DOHH2 (cell line): ENCODE results near the gene LSM6.

Experiments used
- H3F3A ChIP-seq: fragments of 200-600 bp; sonication (generic), shearing (Covaris generic); 2 replicates; pipeline ENCODE4 v1.6.0; 2016; ENCODE audit warnings: antibody characterized with exemption, mild to moderate bottlenecking; ENCODE audit not compliant: control insufficient read depth, insufficient read depth
- H3K27ac ChIP-seq: fragments of 200-600 bp; sonication (generic); 2 replicates; pipeline ENCODE4 v1.5.1; 2014; ENCODE audit warnings: low read depth, mild to moderate bottlenecking, low read length, moderate library complexity
- H3K27me3 ChIP-seq: fragments of 200-600 bp; sonication (generic); 2 replicates; pipeline ENCODE4 v1.6.1; 2014; ENCODE audit warnings: mild to moderate bottlenecking, low read length, mixed read lengths; ENCODE audit not compliant: control insufficient read depth
- H3K36me3 ChIP-seq: fragments of 200-600 bp; sonication (generic); 2 replicates; pipeline ENCODE4 v1.6.1; 2014; ENCODE audit warnings: mild to moderate bottlenecking, low read length, moderate library complexity, mixed read lengths; ENCODE audit not compliant: control insufficient read depth
- H3K4me1 ChIP-seq: fragments of 200-600 bp; sonication (generic); 2 replicates; pipeline ENCODE4 v1.6.1; 2014; ENCODE audit warnings: mild to moderate bottlenecking, low read length, mixed read lengths; ENCODE audit not compliant: control insufficient read depth
- H3K4me2 ChIP-seq: fragments of 200-600 bp; sonication (generic); 2 replicates; pipeline ENCODE4 v1.6.0; 2014; ENCODE audit warnings: mild to moderate bottlenecking, low read length, moderate library complexity
- H3K4me3 ChIP-seq: fragments of 200-600 bp; sonication (generic); 2 replicates; pipeline ENCODE4 v1.5.1; 2014; ENCODE audit warnings: mild to moderate bottlenecking, low read length, mixed read lengths
- H3K79me2 ChIP-seq: fragments of 200-600 bp; sonication (generic); 2 replicates; pipeline ENCODE4 v1.6.1; 2014; ENCODE audit warnings: mild to moderate bottlenecking, low read length, mixed read lengths; ENCODE audit not compliant: control insufficient read depth
- H3K9me2 ChIP-seq: fragments of 200-600 bp; sonication (generic); replicated peaks from 2 replicates; pipeline ENCODE4 v1.6.1; 2014; ENCODE audit warnings: mild to moderate bottlenecking, low read length, mixed read lengths; ENCODE audit not compliant: control insufficient read depth
- H3K9me3 ChIP-seq: fragments of 200-600 bp; sonication (generic); 2 replicates; pipeline ENCODE4 v1.6.1; 2014; ENCODE audit warnings: antibody characterized with exemption, low read length, mixed read lengths; ENCODE audit not compliant: control insufficient read depth, insufficient read depth
- H4K20me1 ChIP-seq: fragments of 200-600 bp; sonication (generic); 2 replicates; pipeline ENCODE4 v1.6.0; 2014; ENCODE audit warnings: low read depth, mild to moderate bottlenecking, antibody characterized with exemption, low read length, moderate library complexity; ENCODE audit not compliant: control insufficient read depth, insufficient read depth
- CTCF ChIP-seq: fragments of 200-600 bp; sonication (generic); IDR thresholded peaks from one replicate; pipeline ENCODE4 v1.5.1; 2014; ENCODE audit warnings: antibody characterized with exemption, mild to moderate bottlenecking, low read depth, low read length; ENCODE audit not compliant: poor library complexity, severe bottlenecking
- EZH2phosphoT487 ChIP-seq: fragments of 200-600 bp; sonication (generic); IDR thresholded peaks from 2 replicates; pipeline ENCODE4 v1.6.1; 2017; ENCODE audit warnings: borderline replicate concordance, mild to moderate bottlenecking, antibody characterized with exemption, low read length, moderate library complexity, mixed read lengths

The LSM6 gene

GRCh38 chr4:146135941-146136340, 39.6 kb upstream of the LSM6 start:
- H3K4me1 ChIP-seq = peaks cover 3% of the 10 kb centered on the region; the same call in 1 of the 2 replicates
- no peaks in the 10 kb centered on the region for H3K9me2 ChIP-seq
- no peaks in the 10 kb centered on the region for H3K36me3 ChIP-seq
- H3K79me2 ChIP-seq = no peaks in the 10 kb centered on the region
- no peaks in the 10 kb centered on the region for H3F3A ChIP-seq
- H3K9me3 ChIP-seq = no peaks in the 10 kb centered on the region
- H3K4me2 ChIP-seq = no peak overlapping the region
- H4K20me1 ChIP-seq = no peaks in the 10 kb centered on the region
- no peak overlapping the region for H3K27ac ChIP-seq
- no peak overlapping the region for H3K4me3 ChIP-seq
- no peaks in the 10 kb centered on the region for H3K27me3 ChIP-seq
- TF ChIP-seq CTCF (no peak), EZH2phosphoT487 (no peak)

GRCh38 chr4:146142768-146143167, 32.8 kb upstream of the LSM6 start:
- Histone ChIP-seq H3F3A (no peaks in the 10 kb centered on the region), H3K9me2 (no peaks in the 10 kb centered on the region), H3K27ac (no peak overlapping the region), H3K27me3 (no peaks in the 10 kb centered on the region), H3K4me1 (no peaks in the 10 kb centered on the region), H3K4me2 (no peak overlapping the region), H4K20me1 (no peaks in the 10 kb centered on the region), H3K9me3 (no peaks in the 10 kb centered on the region), H3K36me3 (no peaks in the 10 kb centered on the region), H3K4me3 (no peak overlapping the region), H3K79me2 (no peaks in the 10 kb centered on the region)
- no peak for TF ChIP-seq EZH2phosphoT487
- TF ChIP-seq CTCF = no peak

GRCh38 chr4:146143888-146144287, 31.6 kb upstream of the LSM6 start:
- no peaks in the 10 kb centered on the region for H4K20me1 ChIP-seq
- H3K9me2 ChIP-seq = no peaks in the 10 kb centered on the region
- no peak overlapping the region for H3K4me3 ChIP-seq
- H3K36me3 ChIP-seq = no peaks in the 10 kb centered on the region
- no peaks in the 10 kb centered on the region for H3K4me1 ChIP-seq
- H3K27ac ChIP-seq = no peak overlapping the region
- H3K9me3 ChIP-seq = no peaks in the 10 kb centered on the region
- no peak for TF ChIP-seq CTCF
- no peak for TF ChIP-seq EZH2phosphoT487
- no peaks in the 10 kb centered on the region for H3K27me3 ChIP-seq
- H3F3A ChIP-seq = no peaks in the 10 kb centered on the region
- H3K4me2 ChIP-seq = no peak overlapping the region
- H3K79me2 ChIP-seq = no peaks in the 10 kb centered on the region

GRCh38 chr4:146146918-146147317, 28.6 kb upstream of the LSM6 start:
- Histone ChIP-seq H3K4me1 (no peaks in the 10 kb centered on the region), H3K4me3 (no peak overlapping the region), H3K27me3 (no peaks in the 10 kb centered on the region), H3K27ac (no peak overlapping the region), H3K79me2 (no peaks in the 10 kb centered on the region), H3K9me3 (no peaks in the 10 kb centered on the region), H3K9me2 (no peaks in the 10 kb centered on the region), H4K20me1 (no peaks in the 10 kb centered on the region), H3F3A (no peaks in the 10 kb centered on the region), H3K4me2 (no peak overlapping the region), H3K36me3 (no peaks in the 10 kb centered on the region)
- TF ChIP-seq EZH2phosphoT487 = no peak
- TF ChIP-seq CTCF = no peak
